IPS DF 4.7 (cell line): ENCODE measurements around the gene TERB2.
"Not testable (repeated sequence)": the region's sequence is repeated elsewhere in the genome, so short reads cannot be mapped to it uniquely, and the experiment has no call there.

Experiments
- DNase-seq: peaks from one replicate; pipeline ENCODE4 v3.0.0-alpha.2; 2013; ENCODE audit warnings: low spot score; ENCODE audit errors: extremely low read depth

The TERB2 gene, protein sequence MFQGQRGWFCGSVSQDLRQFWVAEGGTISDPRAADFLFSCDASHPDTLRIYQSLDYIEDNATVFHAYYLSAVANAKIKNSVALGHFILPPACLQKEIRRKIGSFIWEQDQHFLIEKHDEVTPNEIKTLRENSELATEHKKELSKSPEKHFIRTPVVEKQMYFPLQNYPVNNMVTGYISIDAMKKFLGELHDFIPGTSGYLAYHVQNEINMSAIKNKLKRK

DNA sequence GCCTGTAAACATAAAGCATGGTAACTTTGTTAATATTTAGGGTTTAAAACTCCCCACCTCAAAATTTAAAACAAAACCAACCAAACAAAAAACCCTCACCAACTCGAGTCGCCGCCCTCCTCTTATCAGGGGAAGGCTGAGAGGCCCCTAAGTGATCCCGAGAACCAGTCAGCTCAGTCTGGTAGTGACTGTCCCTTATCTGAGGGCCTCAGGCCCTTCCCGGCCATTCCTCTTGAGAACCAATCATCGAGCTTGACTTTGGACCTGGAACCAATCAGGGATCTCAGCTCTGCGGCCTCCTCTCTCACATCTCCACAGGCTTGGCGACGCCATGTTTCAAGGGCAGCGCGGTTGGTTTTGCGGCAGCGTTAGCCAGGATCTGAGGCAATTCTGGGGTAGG lies at the start of gene TERB2:
TSS of gene TERB2 (plus strand) at position 300 of the 400 bp plus-strand sequence. CDS start at position 332, 32 bp downstream.
- no peak for DNase-seq

DNA sequence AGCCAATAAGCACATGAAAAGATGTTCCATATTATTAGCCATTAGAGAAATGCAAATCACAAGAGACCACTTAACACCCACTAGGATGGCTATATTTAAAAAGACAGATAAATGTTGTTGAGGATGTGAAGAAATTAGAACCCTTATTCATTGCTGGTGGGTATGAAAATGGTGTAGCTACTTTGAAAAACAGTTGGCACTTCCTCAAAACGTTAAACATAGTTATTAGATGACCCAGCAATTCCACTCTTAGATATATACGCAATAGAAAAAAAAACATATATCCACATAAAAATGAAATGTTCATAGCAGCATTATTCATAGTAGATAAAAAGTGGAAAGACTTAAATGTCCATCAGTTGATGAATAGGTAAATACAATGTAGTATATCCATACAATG lies 47.1 kb upstream of the TERB2 start:
- DNase-seq = no peak

DNA sequence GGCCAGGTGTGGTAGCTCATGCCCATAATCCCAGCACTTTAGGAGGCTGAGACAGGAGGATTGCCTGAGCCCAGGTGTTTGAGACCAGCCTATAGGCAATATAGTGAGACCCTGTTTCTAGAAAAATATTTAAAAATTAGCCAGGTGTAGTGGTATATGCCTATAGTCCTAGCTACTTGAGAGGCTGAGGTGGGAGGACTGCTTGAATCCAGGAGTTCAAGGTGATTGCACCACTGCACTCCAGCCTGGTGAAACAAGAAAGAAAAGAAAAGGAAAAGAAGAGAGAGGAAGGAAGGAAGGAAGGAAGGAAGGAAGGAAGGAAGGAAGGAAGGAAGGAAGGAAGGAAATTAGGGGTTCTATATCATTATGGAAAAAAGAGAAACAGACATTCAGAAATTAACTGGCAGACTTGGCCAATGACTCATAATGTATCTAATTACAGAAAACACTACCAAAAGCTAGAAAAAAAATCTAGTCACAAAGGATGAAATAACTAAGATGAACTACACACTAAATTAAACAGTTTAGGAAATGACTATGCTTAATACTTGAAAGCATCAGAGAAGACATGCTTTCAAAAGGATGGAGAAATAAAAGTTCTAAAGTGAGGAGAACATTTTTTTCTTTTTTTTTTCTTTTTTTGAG lies 45.4 kb upstream of the TERB2 start:
- no peak for DNase-seq

DNA sequence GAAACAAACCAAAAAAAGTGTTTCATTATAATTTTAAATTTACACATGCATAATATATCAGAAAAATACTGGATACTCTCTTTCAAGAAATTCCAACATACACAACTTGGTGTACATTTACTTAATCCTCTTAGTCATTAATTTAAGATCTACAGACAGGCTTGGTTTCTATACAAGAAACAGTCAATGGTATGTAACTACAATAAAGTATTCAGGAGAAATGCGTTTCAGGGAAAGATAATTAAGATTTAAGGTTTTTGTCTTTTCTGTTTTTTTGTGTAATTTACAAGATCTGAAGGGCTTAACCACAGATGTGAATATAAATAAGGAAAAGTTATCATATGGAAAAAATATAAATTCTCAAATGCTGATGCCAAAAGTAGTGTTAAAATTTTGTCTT lies 44.3 kb upstream of the TERB2 start:
- DNase-seq = not testable (repeated sequence)

GRCh38 chr15:44912974-44913448 lies 43.5 kb upstream of the TERB2 start:
- not testable (repeated sequence) for DNase-seq

- no peak for DNase-seq
Measured at GRCh38 chr15:44918136-44918535, 38.4 kb upstream of the TERB2 start.

GRCh38 chr15:44928658-44929057 lies 27.8 kb upstream of the TERB2 start:
- not testable (repeated sequence) for DNase-seq

DNA sequence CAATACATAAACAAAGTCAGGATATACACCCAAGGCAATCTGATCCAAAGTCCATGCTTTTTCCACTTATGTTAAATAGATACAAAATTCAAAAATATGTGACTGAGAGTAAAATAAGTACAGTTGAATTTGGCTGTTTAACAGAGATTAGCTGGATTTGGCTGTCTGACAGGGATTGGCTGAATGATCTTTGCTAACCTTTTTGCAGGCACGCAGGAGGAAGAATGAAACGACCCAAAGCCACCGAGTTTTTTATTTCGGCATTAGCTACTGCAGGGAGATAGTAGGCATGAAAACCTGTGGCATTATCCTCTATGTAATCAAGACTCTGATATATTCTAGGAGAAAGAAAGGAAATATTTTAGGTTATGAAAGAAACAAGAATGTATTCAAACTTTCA lies 26.2 kb upstream of the TERB2 start:
- DNase-seq = not testable (repeated sequence)

DNA sequence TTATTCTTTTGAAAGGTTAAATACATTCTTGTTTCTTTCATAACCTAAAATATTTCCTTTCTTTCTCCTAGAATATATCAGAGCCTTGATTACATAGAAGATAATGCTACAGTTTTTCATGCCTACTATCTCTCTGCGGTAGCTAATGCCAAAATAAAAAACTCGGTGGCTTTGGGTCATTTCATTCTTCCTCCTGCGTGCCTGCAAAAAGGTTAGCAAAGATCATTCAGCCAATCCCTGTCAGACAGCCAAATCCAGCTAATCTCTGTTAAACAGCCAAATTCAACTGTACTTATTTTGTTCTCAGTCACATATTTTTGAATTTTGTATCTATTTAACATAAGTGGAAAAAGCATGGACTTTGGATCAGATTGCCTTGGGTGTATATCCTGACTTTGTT lies 1.8 kb downstream of the TERB2 start:
- DNase-seq = not testable (repeated sequence)

DNA sequence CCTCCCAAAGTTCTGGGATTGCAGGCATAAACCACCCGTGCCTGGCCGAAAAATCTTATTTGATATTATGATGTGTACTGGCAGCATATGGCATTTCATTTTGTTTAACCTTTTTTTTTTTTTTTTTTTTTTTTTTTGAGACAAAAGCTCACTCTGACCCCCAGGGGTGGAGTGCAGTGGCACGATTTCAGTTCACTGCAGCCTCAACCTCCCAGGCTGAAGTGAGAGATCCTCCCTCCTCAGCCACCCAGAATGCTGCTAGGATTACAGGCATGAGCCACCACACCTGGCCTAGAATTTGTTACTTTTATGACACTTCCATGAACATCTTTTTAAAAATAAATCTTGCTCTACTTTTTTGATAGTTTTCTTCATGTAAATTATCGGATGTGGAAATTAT lies 12.0 kb downstream of the TERB2 start:
- DNase-seq = no peak

- DNase-seq = no peak
Measured at GRCh38 chr15:44971036-44971435, 14.5 kb downstream of the TERB2 start.

- not testable (repeated sequence) for DNase-seq
Measured at GRCh38 chr15:44976183-44976582, 19.7 kb downstream of the TERB2 start.

DNA sequence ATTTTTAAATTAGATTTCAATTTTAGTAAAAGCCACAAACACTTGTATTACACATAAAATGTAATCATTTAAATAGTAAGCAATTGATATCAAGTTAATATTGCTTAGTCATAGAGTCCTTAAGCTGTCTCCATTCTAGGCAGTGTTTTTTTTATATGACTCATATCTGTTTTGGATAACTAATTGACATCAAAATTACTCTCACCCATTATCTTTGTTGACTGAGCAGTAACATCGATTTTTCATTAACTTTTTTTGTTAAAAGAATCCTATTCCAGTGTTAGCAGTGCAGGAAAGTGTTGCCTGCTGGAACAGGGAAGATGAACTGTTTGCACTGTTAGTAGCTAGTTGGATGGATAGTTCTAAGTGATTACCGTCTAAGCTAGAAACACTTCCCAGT lies 21.3 kb downstream of the TERB2 start:
- DNase-seq = not testable (repeated sequence)

- not testable (repeated sequence) for DNase-seq
Measured at GRCh38 chr15:44979617-44980339, 23.3 kb downstream of the TERB2 start.

DNA sequence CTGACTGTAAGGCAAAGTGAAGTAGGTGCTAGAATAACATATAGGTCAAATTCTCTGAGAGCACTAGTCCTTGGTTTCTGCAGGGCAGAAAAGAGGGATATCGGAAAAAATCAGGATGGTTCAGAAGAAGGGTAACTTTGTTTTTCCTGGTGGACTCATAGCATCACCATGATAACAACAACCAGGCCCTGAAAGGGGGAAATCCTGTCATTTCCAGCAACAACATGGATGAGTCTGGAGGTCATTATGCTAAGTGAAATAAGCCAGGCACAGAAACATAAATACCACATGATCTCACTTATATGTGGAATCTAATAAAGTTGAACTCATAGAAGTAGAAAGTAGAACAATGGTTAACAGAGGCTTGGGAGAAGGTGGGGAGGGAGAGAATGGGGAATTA lies 27.7 kb downstream of the TERB2 start:
- not testable (repeated sequence) for DNase-seq

DNA sequence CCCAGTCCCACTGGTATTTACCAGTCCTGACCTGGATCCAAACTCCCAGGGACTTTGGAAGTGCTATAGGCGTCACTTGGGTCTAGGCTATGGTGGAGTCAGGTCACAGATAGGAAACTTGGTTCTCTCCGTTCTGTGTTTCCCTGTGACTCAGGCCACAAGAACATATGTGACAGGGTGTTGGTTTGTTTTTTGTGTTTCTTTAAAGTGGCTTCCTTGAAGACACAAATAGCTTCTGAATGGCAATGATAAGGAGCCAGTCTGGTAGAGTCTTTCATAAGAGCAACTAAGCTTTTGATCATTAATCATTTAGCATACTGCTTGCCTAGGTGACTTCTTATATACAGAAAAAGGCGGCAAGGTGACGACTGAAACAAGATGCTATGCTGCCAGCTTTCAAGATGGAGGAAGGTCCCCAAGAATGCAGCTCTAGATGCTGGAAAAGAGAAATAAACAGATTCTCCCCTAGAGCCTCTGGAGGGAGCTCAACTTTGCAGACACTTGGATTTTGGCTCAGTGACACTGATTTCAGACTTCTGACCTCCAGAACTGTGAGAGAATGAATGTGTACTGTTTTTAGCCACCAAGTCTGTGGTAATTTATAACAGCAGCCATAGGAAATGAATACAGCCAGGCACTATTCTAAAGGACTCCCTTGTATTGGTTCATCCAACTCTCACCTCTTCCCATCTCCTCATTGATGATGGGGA lies 30.0 kb downstream of the TERB2 start:
- DNase-seq = not testable (repeated sequence)

DNA sequence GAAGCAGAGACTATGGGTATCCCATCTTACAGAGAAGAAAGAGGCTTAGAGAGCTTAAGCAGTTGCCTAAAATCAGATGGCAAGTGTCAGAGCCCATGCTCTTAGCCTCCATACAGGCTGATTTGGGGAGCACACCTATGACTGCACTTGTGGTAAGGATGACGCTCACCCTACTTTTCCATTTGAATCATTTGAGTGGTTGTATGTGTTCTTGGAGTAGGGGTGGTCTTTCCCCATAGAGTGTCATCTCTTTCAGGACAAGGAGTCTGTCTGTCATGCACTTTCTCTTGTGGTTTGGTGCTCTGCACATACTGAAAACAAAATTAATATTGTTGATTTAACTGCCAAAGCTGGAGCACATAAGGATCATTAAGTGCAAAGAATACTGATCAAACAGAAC lies 31.2 kb downstream of the TERB2 start:
- DNase-seq = not testable (repeated sequence)

GRCh38 chr15:44988184-44988869 lies 31.8 kb downstream of the TERB2 start:
- DNase-seq = not testable (repeated sequence)

- DNase-seq = not testable (repeated sequence)
Measured at GRCh38 chr15:44988870-44989219, 32.4 kb downstream of the TERB2 start.

DNA sequence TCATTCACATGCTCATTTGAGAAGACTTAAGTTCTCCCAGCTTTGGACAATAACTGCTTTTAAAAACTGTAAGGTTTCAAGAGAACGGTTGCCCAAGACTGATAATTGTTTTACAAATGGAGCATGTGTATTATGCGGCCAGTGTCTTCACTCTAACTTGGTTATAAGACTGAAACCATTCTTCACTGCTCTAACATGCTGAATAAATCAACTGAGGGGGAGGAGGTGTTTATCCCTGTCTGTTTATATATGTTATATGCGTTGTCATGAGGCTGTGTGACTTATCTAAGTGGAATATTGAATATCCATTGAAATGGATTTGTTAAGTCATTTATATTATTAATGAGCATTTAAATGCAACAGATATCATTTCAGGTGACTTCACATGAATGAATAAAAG lies 41.1 kb downstream of the TERB2 start:
- not testable (repeated sequence) for DNase-seq

GRCh38 chr15:44999105-44999504 lies 42.6 kb downstream of the TERB2 start:
- DNase-seq = no peak
